Transverse colon (tissue), 4 donors: Measurements from ENCODE around the gene CD24.

ENCODE experiments used
- EP300 ChIP-seq: sonication (generic); formaldehyde crosslinking; IDR thresholded peaks from one replicate; pipeline ENCODE4 v1.6.1; 2017; ENCODE audit warnings: antibody characterized with exemption, low read depth
- POLR2A ChIP-seq: fragments of 450-650 bp; IDR thresholded peaks from one replicate; pipeline ENCODE4 v1.6.1; 2016; ENCODE audit warnings: antibody characterized with exemption, mild to moderate bottlenecking, moderate library complexity
- POLR2AphosphoS5 ChIP-seq, 3 donors: sonication (generic); formaldehyde crosslinking; IDR thresholded peaks; one replicate each; pipeline ENCODE4 v1.6.1; 2016; ENCODE audit warnings: antibody characterized with exemption in 3 of 3
- TF ChIP-seq, protein P1 (sequence below), 5 experiments: fragments of 200-600 bp in 3 of 5; fragments of 450-650 bp in 2 of 5; sonication (generic) in 3 of 5; IDR thresholded peaks; 1 replicate in 2 of 5; 2 replicates in 3 of 5; pipeline ENCODE4 v1.5.1; 2016 to 2017; ENCODE audit warnings: antibody characterized with exemption in 5 of 5, inconsistent platforms in 3 of 5, mild to moderate bottlenecking in 2 of 5, moderate library complexity in 1 of 5

DNA sequence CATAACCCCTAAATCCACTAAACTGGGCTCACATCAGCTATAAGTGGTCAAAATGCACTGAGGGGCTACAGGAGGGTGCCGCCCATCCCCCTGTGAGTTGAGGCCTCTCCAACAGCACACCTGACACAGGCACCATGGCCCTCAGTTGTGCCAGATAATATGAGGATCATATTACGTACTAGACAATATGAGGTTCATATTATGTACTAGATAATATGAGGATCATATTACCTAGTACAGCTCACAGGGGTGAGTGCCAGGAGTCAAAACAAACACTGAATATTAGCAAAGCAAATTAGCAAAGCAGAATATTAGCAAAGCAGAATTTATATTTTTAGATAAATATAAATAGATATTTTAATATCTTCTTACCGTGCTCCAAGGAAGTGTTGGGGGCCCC, 35.3 kb downstream of the CD24 start:
- TF ChIP-seq EP300 (no peak), POLR2A (no peak), POLR2AphosphoS5 (IDR thresholded peaks at IDR 0.05) (no peak)
- TF ChIP-seq, protein P1, sequence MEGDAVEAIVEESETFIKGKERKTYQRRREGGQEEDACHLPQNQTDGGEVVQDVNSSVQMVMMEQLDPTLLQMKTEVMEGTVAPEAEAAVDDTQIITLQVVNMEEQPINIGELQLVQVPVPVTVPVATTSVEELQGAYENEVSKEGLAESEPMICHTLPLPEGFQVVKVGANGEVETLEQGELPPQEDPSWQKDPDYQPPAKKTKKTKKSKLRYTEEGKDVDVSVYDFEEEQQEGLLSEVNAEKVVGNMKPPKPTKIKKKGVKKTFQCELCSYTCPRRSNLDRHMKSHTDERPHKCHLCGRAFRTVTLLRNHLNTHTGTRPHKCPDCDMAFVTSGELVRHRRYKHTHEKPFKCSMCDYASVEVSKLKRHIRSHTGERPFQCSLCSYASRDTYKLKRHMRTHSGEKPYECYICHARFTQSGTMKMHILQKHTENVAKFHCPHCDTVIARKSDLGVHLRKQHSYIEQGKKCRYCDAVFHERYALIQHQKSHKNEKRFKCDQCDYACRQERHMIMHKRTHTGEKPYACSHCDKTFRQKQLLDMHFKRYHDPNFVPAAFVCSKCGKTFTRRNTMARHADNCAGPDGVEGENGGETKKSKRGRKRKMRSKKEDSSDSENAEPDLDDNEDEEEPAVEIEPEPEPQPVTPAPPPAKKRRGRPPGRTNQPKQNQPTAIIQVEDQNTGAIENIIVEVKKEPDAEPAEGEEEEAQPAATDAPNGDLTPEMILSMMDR (IDR thresholded peaks at IDR 0.05), result no peak
